ENCODE data around the gene TTC36.

GRCh38 chr11:118547132-118547531 is 19.9 kb downstream of the TTC36 start:
- TF ChIP-seq CTCF (conservative IDR thresholded peaks at IDR 0.05 in 1 of 2, IDR thresholded peaks at IDR 0.05 in 1 of 2; ENCODE audit: low read depth in 1 of 2, low read length in 2 of 2) (no peak), EZH2 (IDR thresholded peaks at IDR 0.05; ENCODE audit: low read length, missing control alignments) (no peak)

All from fibroblast of lung (primary cell).